IPS-20b (cell line): ENCODE measurements around the gene SEMA6A.

ENCODE experiments used
- H3K27ac ChIP-seq: one replicate; pipeline ENCODE4 v1.5.1; 2013; ENCODE audit warnings: low read length
- H3K27me3 ChIP-seq: 2 replicates; pipeline ENCODE4 v1.6.1; 2013; ENCODE audit warnings: mild to moderate bottlenecking, low read length, inconsistent platforms; ENCODE audit not compliant: insufficient read depth
- H3K36me3 ChIP-seq: 2 replicates; pipeline ENCODE4 v1.6.1; 2013; ENCODE audit warnings: low read depth, mild to moderate bottlenecking, inconsistent platforms, low read length, moderate library complexity; ENCODE audit not compliant: insufficient read depth
- H3K4me1 ChIP-seq: 2 replicates; pipeline ENCODE4 v1.6.1; 2013; ENCODE audit warnings: mild to moderate bottlenecking, control low read depth, inconsistent platforms, low read length, moderate library complexity; ENCODE audit not compliant: insufficient read depth
- H3K4me3 ChIP-seq: 2 replicates; pipeline ENCODE4 v1.5.1; 2013; ENCODE audit warnings: mild to moderate bottlenecking, low read length, inconsistent platforms
- H3K9ac ChIP-seq: 2 replicates; pipeline ENCODE4 v1.6.1; 2013; ENCODE audit warnings: low read depth, mild to moderate bottlenecking, inconsistent platforms, low read length, moderate library complexity
- H3K9me3 ChIP-seq: 2 replicates; pipeline ENCODE4 v1.6.1; 2013; ENCODE audit warnings: mild to moderate bottlenecking, low read depth, low read length, inconsistent platforms; ENCODE audit not compliant: insufficient read depth

The SEMA6A gene

GRCh38 chr5:116404792-116405191 is 169.8 kb downstream of the SEMA6A start:
- H3K4me1 ChIP-seq = no peaks in the 10 kb centered on the region
- no peaks in the 10 kb centered on the region for H3K9me3 ChIP-seq
- no peak overlapping the region for H3K4me3 ChIP-seq
- H3K36me3 ChIP-seq = no peaks in the 10 kb centered on the region
- H3K27ac ChIP-seq = no peak overlapping the region
- no peak overlapping the region for H3K9ac ChIP-seq
- no peaks in the 10 kb centered on the region for H3K27me3 ChIP-seq

- Histone ChIP-seq H3K9ac (no peak overlapping the region), H3K27ac (no peak overlapping the region), H3K36me3 (no peaks in the 10 kb centered on the region), H3K4me3 (no peak overlapping the region), H3K4me1 (no peaks in the 10 kb centered on the region), H3K9me3 (no peaks in the 10 kb centered on the region), H3K27me3 (no peaks in the 10 kb centered on the region)
Measured at GRCh38 chr5:116404016-116404415, 170.6 kb downstream of the SEMA6A start.

- Histone ChIP-seq H3K36me3 (no peaks in the 10 kb centered on the region), H3K4me3 (no peak overlapping the region), H3K9me3 (no peaks in the 10 kb centered on the region), H3K27ac (no peak overlapping the region), H3K9ac (no peak overlapping the region), H3K27me3 (no peaks in the 10 kb centered on the region), H3K4me1 (no peaks in the 10 kb centered on the region)
Measured at GRCh38 chr5:116402235-116402634, 172.4 kb downstream of the SEMA6A start.

GRCh38 chr5:116401576-116401975 is 173.0 kb downstream of the SEMA6A start:
- Histone ChIP-seq H3K27ac (no peak overlapping the region), H3K9me3 (no peaks in the 10 kb centered on the region), H3K36me3 (no peaks in the 10 kb centered on the region), H3K27me3 (no peaks in the 10 kb centered on the region), H3K9ac (no peak overlapping the region), H3K4me1 (no peaks in the 10 kb centered on the region), H3K4me3 (no peak overlapping the region)

- no peak overlapping the region for H3K27ac ChIP-seq
- H3K36me3 ChIP-seq = no peaks in the 10 kb centered on the region
- H3K9me3 ChIP-seq = no peaks in the 10 kb centered on the region
- no peak overlapping the region for H3K9ac ChIP-seq
- no peaks in the 10 kb centered on the region for H3K4me1 ChIP-seq
- no peaks in the 10 kb centered on the region for H3K27me3 ChIP-seq
- no peak overlapping the region for H3K4me3 ChIP-seq
Measured at GRCh38 chr5:116396476-116397099, 178.0 kb downstream of the SEMA6A start.

GRCh38 chr5:116395631-116396203 is 178.9 kb downstream of the SEMA6A start:
- Histone ChIP-seq H3K27me3 (no peaks in the 10 kb centered on the region), H3K4me3 (no peak overlapping the region), H3K4me1 (no peaks in the 10 kb centered on the region), H3K27ac (no peak overlapping the region), H3K9me3 (no peaks in the 10 kb centered on the region), H3K36me3 (no peaks in the 10 kb centered on the region), H3K9ac (no peak overlapping the region)

GRCh38 chr5:116395226-116395625 is 179.4 kb downstream of the SEMA6A start:
- Histone ChIP-seq H3K4me1 (no peaks in the 10 kb centered on the region), H3K27me3 (no peaks in the 10 kb centered on the region), H3K27ac (no peak overlapping the region), H3K36me3 (no peaks in the 10 kb centered on the region), H3K9me3 (no peaks in the 10 kb centered on the region), H3K9ac (no peak overlapping the region), H3K4me3 (no peak overlapping the region)

- Histone ChIP-seq H3K4me3 (no peak overlapping the region), H3K4me1 (no peaks in the 10 kb centered on the region), H3K9ac (no peak overlapping the region), H3K9me3 (no peaks in the 10 kb centered on the region), H3K36me3 (no peaks in the 10 kb centered on the region), H3K27me3 (no peaks in the 10 kb centered on the region), H3K27ac (no peak overlapping the region)
Measured at GRCh38 chr5:116394186-116394867, 180.3 kb downstream of the SEMA6A start.
